Liver (tissue), 9 donors: ENCODE results near the gene SORL1. TPM values are rescaled to one million over a fixed set of nuclear protein-coding genes. Genes with fewer than 3 reads are reported as not detected.

Experiments used
- DNase-seq: peaks from one replicate; pipeline ENCODE4 v3.0.0-alpha.2; 2017; ENCODE audit warnings: low spot score
- H3K27ac ChIP-seq, 2 donors: one replicate each; pipeline ENCODE4 v1.7.0; 2013; ENCODE audit warnings: inconsistent platforms in 2 of 2, low read length in 2 of 2, control low read depth in 1 of 2, low read depth in 1 of 2, mild to moderate bottlenecking in 1 of 2
- H3K27me3 ChIP-seq, 4 donors: one replicate each; pipeline versions ENCODE4 v1.6.1 to v1.7.0; 2013; ENCODE audit warnings: low read length in 3 of 4, inconsistent platforms in 1 of 4, mild to moderate bottlenecking in 1 of 4, moderate library complexity in 1 of 4; ENCODE audit not compliant: control insufficient read depth in 4 of 4, insufficient read depth in 4 of 4
- H3K36me3 ChIP-seq, 4 donors: one replicate each; pipeline versions ENCODE4 v1.6.1 to v1.7.0; 2013; ENCODE audit warnings: low read length in 3 of 4, mild to moderate bottlenecking in 3 of 4, low read depth in 1 of 4, moderate library complexity in 1 of 4; ENCODE audit not compliant: control insufficient read depth in 4 of 4, insufficient read depth in 3 of 4
- H3K4me1 ChIP-seq, 4 donors: one replicate each; pipeline versions ENCODE4 v1.6.1 to v1.7.0; 2013; ENCODE audit warnings: low read length in 3 of 4, mild to moderate bottlenecking in 3 of 4, moderate library complexity in 1 of 4; ENCODE audit not compliant: control insufficient read depth in 4 of 4, insufficient read depth in 4 of 4
- H3K4me3 ChIP-seq, 3 donors: one replicate each; pipeline versions ENCODE4 v1.6.1 to v1.7.0; 2013; ENCODE audit warnings: low read length in 3 of 3, control low read depth in 1 of 3, low read depth in 1 of 3, mild to moderate bottlenecking in 1 of 3
- H3K9ac ChIP-seq, 2 donors: one replicate each; pipeline ENCODE4 v1.7.0; 2013; ENCODE audit warnings: low read length in 2 of 2, mild to moderate bottlenecking in 2 of 2, moderate library complexity in 2 of 2, control low read depth in 1 of 2, low read depth in 1 of 2
- H3K9me3 ChIP-seq, 4 donors: one replicate each; pipeline versions ENCODE4 v1.6.1 to v1.7.0; 2013; ENCODE audit warnings: low read length in 3 of 4; ENCODE audit not compliant: control insufficient read depth in 4 of 4
- ATF3 ChIP-seq: IDR thresholded peaks from 2 replicates; pipeline ENCODE4 v1.6.1; 2016; ENCODE audit warnings: antibody characterized with exemption
- CTCF ChIP-seq: fragments of 150-350 bp; IDR thresholded peaks from 2 replicates; pipeline ENCODE4 v1.5.1; 2017; ENCODE audit warnings: improper control_type of control experiment, low read depth, low read length; ENCODE audit not compliant: missing input control
- EGR1 ChIP-seq, 2 donors: IDR thresholded peaks; 2 replicates each; pipeline ENCODE4 v1.6.1; 2016 to 2018; ENCODE audit warnings: antibody characterized with exemption in 2 of 2, low read depth in 2 of 2
- FOXA1 ChIP-seq: IDR thresholded peaks from 2 replicates; pipeline ENCODE4 v1.6.1; 2016; ENCODE audit warnings: antibody characterized with exemption
- FOXA2 ChIP-seq: IDR thresholded peaks from 2 replicates; pipeline ENCODE4 v1.6.1; 2016; ENCODE audit warnings: antibody characterized with exemption
- GABPA ChIP-seq, 2 donors: IDR thresholded peaks in 1 of 2; conservative IDR thresholded peaks in 1 of 2; 2 replicates each; pipeline ENCODE4 v1.6.1; 2016; ENCODE audit warnings: antibody characterized with exemption in 2 of 2, mild to moderate bottlenecking in 1 of 2, moderate library complexity in 1 of 2
- HNF4A ChIP-seq, 2 donors: conservative IDR thresholded peaks; 2 replicates each; pipeline ENCODE4 v1.6.1; 2016; ENCODE audit warnings: antibody characterized with exemption in 2 of 2, mild to moderate bottlenecking in 2 of 2
- JUND ChIP-seq, 2 donors: IDR thresholded peaks; 2 replicates each; pipeline ENCODE4 v1.6.1; 2016; ENCODE audit warnings: antibody characterized with exemption in 2 of 2
- MAX ChIP-seq: IDR thresholded peaks from 2 replicates; pipeline ENCODE4 v1.6.1; 2016; ENCODE audit warnings: antibody characterized with exemption
- NR2F2 ChIP-seq: IDR thresholded peaks from 2 replicates; pipeline ENCODE4 v1.6.1; 2016; ENCODE audit warnings: antibody characterized with exemption
- RAD21 ChIP-seq, 2 donors: IDR thresholded peaks; 2 replicates each; pipeline ENCODE4 v1.6.1; 2016; ENCODE audit warnings: antibody characterized with exemption in 2 of 2, mild to moderate bottlenecking in 2 of 2
- REST ChIP-seq: IDR thresholded peaks from 2 replicates; pipeline ENCODE4 v1.6.1; 2016; ENCODE audit warnings: antibody characterized with exemption, mild to moderate bottlenecking
- RXRA ChIP-seq, 2 donors: IDR thresholded peaks; 2 replicates each; pipeline ENCODE4 v1.6.1; 2017 to 2018; ENCODE audit warnings: antibody characterized with exemption in 2 of 2, mild to moderate bottlenecking in 1 of 2
- SP1 ChIP-seq: IDR thresholded peaks from 2 replicates; pipeline ENCODE4 v1.6.1; 2018; ENCODE audit warnings: antibody characterized with exemption, mild to moderate bottlenecking
- YY1 ChIP-seq: IDR thresholded peaks from 2 replicates; pipeline ENCODE4 v1.6.1; 2016; ENCODE audit warnings: antibody characterized with exemption, mild to moderate bottlenecking
- ZBTB33 ChIP-seq: IDR thresholded peaks from 2 replicates; pipeline ENCODE4 v1.6.1; 2016; ENCODE audit warnings: antibody characterized with exemption
- WGBS: extraction: QIAGEN DNeasy Blood & Tissue Kit; methylation state at CpG from one replicate; pipeline ENCODE4 v1.1.7; 2013; 5-methylcytosine and 5-hydroxymethylcytosine counted together
- polyA plus RNA-seq, 2 donors: library from polyadenylated mRNA; stranded (reverse) in 1 of 2; unstranded in 1 of 2; fragments of 200-250 nt in 1 of 2; fragments of >200 nt in 1 of 2; fragmentation: Nextera tagmentation in 1 of 2; extraction: Ambion mirVana in 1 of 2; gene quantifications; one replicate each; pipeline versions ENCODE4 v1.2.1 to v1.2.3, GENCODE V29; 2013 to 2015
- total RNA-seq, 2 donors: library from RNA; depleted of rRNA; stranded (reverse); fragments of >200 nt; gene quantifications; one replicate each; pipeline ENCODE4 v1.2.3, GENCODE V29; 2014
- donor health status: healthy.
- donor health status: healthy.
- donor health status: healthy.
- donor health status: healthy.
- donor health status: healthy.

The SORL1 gene
- total and polyA plus RNA-seq, 4 donors, result 14.6 to 124 (median 25.4) TPM

- H3K4me3 ChIP-seq, result no peak overlapping the region
- TF ChIP-seq RXRA (IDR thresholded peaks at IDR 0.05) (no peak), FOXA2 (no peak), JUND (IDR thresholded peaks at IDR 0.05) (no peak), FOXA1 (no peak), CTCF (no peak), NR2F2 (no peak), ATF3 (no peak), ZBTB33 (no peak), HNF4A (conservative IDR thresholded peaks at IDR 0.05) (no peak), RAD21 (IDR thresholded peaks at IDR 0.05) (no peak), YY1 (no peak)
- H3K9me3 ChIP-seq, result no peaks in the 10 kb centered on the region
- no peak for DNase-seq
- 90% methylated on average over 2 of the region's 2 CpGs for WGBS
- H3K36me3 ChIP-seq, result no peaks in the 10 kb centered on the region
- no peak overlapping the region for H3K9ac ChIP-seq
- no peak overlapping the region for H3K27ac ChIP-seq
- H3K4me1 ChIP-seq, result peaks cover 5 to 16% (median 11%) of the 10 kb centered on the region in 4 donors
- H3K27me3 ChIP-seq, result no peaks in the 10 kb centered on the region
Observed at GRCh38 chr11:121420398-121420797, 31.7 kb upstream of the SORL1 start.

- no peak for DNase-seq
- Histone ChIP-seq H3K4me3 (no peak overlapping the region), H3K4me1 (peaks cover 5 to 13% (median 11%) of the 10 kb centered on the region in 4 donors), H3K9ac (no peak overlapping the region), H3K27ac (no peak overlapping the region), H3K27me3 (no peaks in the 10 kb centered on the region), H3K9me3 (no peaks in the 10 kb centered on the region), H3K36me3 (no peaks in the 10 kb centered on the region)
- TF ChIP-seq FOXA2 (no peak), MAX (no peak), EGR1 (IDR thresholded peaks at IDR 0.05; ENCODE audit: low read depth in 2 of 2) (no peak), RAD21 (IDR thresholded peaks at IDR 0.05) (no peak), FOXA1 (no peak), SP1 (no peak), ATF3 (no peak), GABPA (IDR thresholded peaks at IDR 0.05 in 1 of 2, conservative IDR thresholded peaks at IDR 0.05 in 1 of 2) (no peak), REST (no peak), JUND (IDR thresholded peaks at IDR 0.05) (no peak), NR2F2 (no peak), ZBTB33 (no peak), YY1 (no peak), RXRA (IDR thresholded peaks at IDR 0.05) (no peak), HNF4A (conservative IDR thresholded peaks at IDR 0.05) (no peak)
- WGBS, result 90% methylated on average over 4 of the region's 4 CpGs
Observed at GRCh38 chr11:121421149-121421901, 30.8 kb upstream of the SORL1 start.
